HCT116 (cell line): Measurements from ENCODE around the gene LDAF1. TPM values are rescaled to one million over a fixed set of nuclear protein-coding genes. Genes with fewer than 3 reads are reported as not detected.

ENCODE experiments used
- ATAC-seq: fragments of 200-7000 bp; cut with Tn5 transposase; 2 replicates; pipeline ENCODE4 v1.9.1; 2020; ENCODE audit warnings: mild to moderate bottlenecking, moderate library complexity
- BruUV-seq: library from RNA; stranded (reverse); fragments of 400-500 nt; replicated peaks from 2 replicates; lab custom pipeline; 2021; lab: Mats Ljungman, UMichigan
- CTCF ChIA-PET: fragments of 300-600 bp; sonication (Branson Sonifier 250); formaldehyde crosslinking; loops from one replicate; lab custom pipeline; 2021; ENCODE audit warnings: antibody characterized with exemption; lab: Charles Lee
- POLR2A ChIA-PET: fragments of 300-600, 350-600 bp; sonication (Branson Sonifier 250); formaldehyde crosslinking; loops from one replicate; lab custom pipeline; 2021; ENCODE audit warnings: antibody characterized with exemption; lab: Charles Lee
- RAD21 ChIA-PET, 2 experiments: fragments of 300-600 bp; sonication (Branson Sonifier 250); formaldehyde crosslinking; loops; one replicate each; lab custom pipeline; 2023; ENCODE audit warnings: low total read pairs in 2 of 2; ENCODE audit not compliant: uncharacterized antibody in 2 of 2, unreplicated experiment in 2 of 2, low non-redundant PET in 1 of 2; lab: Charles Lee
- DNase-seq: peaks from one replicate; pipeline ENCODE4 v3.0.0-alpha.2; 2010; ENCODE audit warnings: low read depth, low spot score
- H2AFZ ChIP-seq: fragments of 200-600 bp; shearing (Covaris generic), sonication (generic); 2 replicates; pipeline ENCODE4 v1.6.1; 2017; ENCODE audit warnings: low read depth, mixed run types, mixed read lengths, antibody characterized with exemption, low read length; ENCODE audit not compliant: poor library complexity, severe bottlenecking
- H3K27ac ChIP-seq: 2 replicates; pipeline ENCODE4 v1.5.1; 2012; ENCODE audit warnings: low read depth, low read length
- H3K27me3 ChIP-seq: fragments of 200-600 bp; sonication (generic); 2 replicates; pipeline ENCODE4 v1.6.1; 2016; ENCODE audit warnings: mixed run types, low read length, mixed read lengths; ENCODE audit not compliant: insufficient read depth
- H3K36me3 ChIP-seq, 2 experiments: fragments of 200-500 bp in 1 of 2; fragments of 200-600 bp in 1 of 2; sonication (Bioruptor generic) in 1 of 2; sonication (generic) in 1 of 2; 2 replicates each; pipeline versions ENCODE4 v1.5.1 to v1.6.1; 2014 to 2016; ENCODE audit warnings: low read length in 2 of 2, inconsistent platforms in 1 of 2, mixed read lengths in 1 of 2, mixed run types in 1 of 2; ENCODE audit not compliant: insufficient read depth in 2 of 2, control insufficient read depth in 1 of 2
- H3K4me1 ChIP-seq, 2 experiments: fragments of 200-600 bp in 1 of 2; sonication (generic) in 1 of 2; 2 replicates each; pipeline versions ENCODE4 v1.5.1 to v1.6.1; 2012 to 2017; ENCODE audit warnings: low read length in 2 of 2, inconsistent platforms in 1 of 2, mild to moderate bottlenecking in 1 of 2, mixed read lengths in 1 of 2, mixed run types in 1 of 2, moderate library complexity in 1 of 2; ENCODE audit not compliant: insufficient read depth in 2 of 2, control insufficient read depth in 1 of 2
- H3K4me2 ChIP-seq: fragments of 200-600 bp; sonication (generic); 2 replicates; pipeline ENCODE4 v1.6.1; 2017; ENCODE audit warnings: mixed run types, low read length, mixed read lengths
- H3K4me3 ChIP-seq, 2 experiments: fragments of 200-600 bp in 1 of 2; sonication (generic) in 1 of 2; replicated peaks in 1 of 2; 2 replicates each; pipeline ENCODE4 v1.5.1; 2011 to 2016; ENCODE audit warnings: low read length in 2 of 2, control low read depth in 1 of 2, low read depth in 1 of 2, mild to moderate bottlenecking in 1 of 2, mixed read lengths in 1 of 2, mixed run types in 1 of 2
- H3K79me2 ChIP-seq: fragments of 200-600 bp; sonication (generic); 2 replicates; pipeline ENCODE4 v1.6.1; 2017; ENCODE audit warnings: mild to moderate bottlenecking, mixed run types, low read length, moderate library complexity, mixed read lengths; ENCODE audit not compliant: insufficient read depth
- H3K9ac ChIP-seq: fragments of 200-600 bp; sonication (generic); 2 replicates; pipeline ENCODE4 v1.6.1; 2016; ENCODE audit warnings: low read length, mixed read lengths
- H3K9me2 ChIP-seq: fragments of 200-600 bp; sonication (generic), shearing (Covaris generic); 2 replicates; pipeline ENCODE4 v1.6.1; 2017; ENCODE audit warnings: mixed run types, mild to moderate bottlenecking, moderate library complexity; ENCODE audit not compliant: insufficient read depth
- H3K9me3 ChIP-seq, 2 experiments: fragments of 200-500 bp in 1 of 2; fragments of 200-600 bp in 1 of 2; sonication (Bioruptor generic) in 1 of 2; sonication (generic) in 1 of 2; 2 replicates each; pipeline ENCODE4 v1.6.1; 2014 to 2017; ENCODE audit warnings: low read length in 2 of 2, mixed read lengths in 2 of 2, inconsistent platforms in 1 of 2, low read depth in 1 of 2, mild to moderate bottlenecking in 1 of 2, mixed run types in 1 of 2, moderate library complexity in 1 of 2; ENCODE audit not compliant: control insufficient read depth in 1 of 2, insufficient read depth in 1 of 2
- H4K20me1 ChIP-seq: fragments of 200-600 bp; sonication (generic), shearing (Covaris generic); 2 replicates; pipeline ENCODE4 v1.6.1; 2017; ENCODE audit warnings: mixed run types, mild to moderate bottlenecking, moderate library complexity; ENCODE audit not compliant: insufficient read depth
- CEBPB ChIP-seq: IDR thresholded peaks from 2 replicates; pipeline ENCODE4 v1.6.1; 2012; ENCODE audit warnings: low read depth
- EGR1 ChIP-seq: IDR thresholded peaks from 2 replicates; pipeline ENCODE4 v1.6.1; 2012; ENCODE audit warnings: low read depth
- EZH2 ChIP-seq: fragments of 200-600 bp; sonication (generic); IDR thresholded peaks from 2 replicates; pipeline ENCODE4 v1.6.1; 2017; ENCODE audit warnings: antibody characterized with exemption, mixed run types
- EZH2phosphoT487 ChIP-seq: fragments of 200-600 bp; IDR thresholded peaks from 2 replicates; pipeline ENCODE4 v1.6.1; 2018; ENCODE audit warnings: antibody characterized with exemption, borderline replicate concordance
- POLR2A ChIP-seq: IDR thresholded peaks from 2 replicates; pipeline ENCODE4 v1.7.0; 2011; ENCODE audit warnings: borderline replicate concordance; ENCODE audit not compliant: insufficient read depth, insufficient read length; ENCODE audit errors: extremely low read depth
- RAD21 ChIP-seq: IDR thresholded peaks from 2 replicates; pipeline ENCODE4 v1.6.1; 2012; ENCODE audit warnings: low read depth, mild to moderate bottlenecking
- SIN3A ChIP-seq: IDR thresholded peaks from 2 replicates; pipeline ENCODE4 v1.6.1; 2012; ENCODE audit warnings: low read depth
- SP1 ChIP-seq: IDR thresholded peaks from 2 replicates; pipeline ENCODE4 v1.6.1; 2012; ENCODE audit warnings: low read depth
- SRF ChIP-seq: IDR thresholded peaks from 2 replicates; pipeline ENCODE4 v1.6.1; 2012; ENCODE audit warnings: low read depth
- TCF7L2 ChIP-seq: IDR thresholded peaks from 2 replicates; pipeline ENCODE4 v1.7.0; 2011; ENCODE audit warnings: borderline replicate concordance, inconsistent platforms; ENCODE audit not compliant: insufficient read depth, insufficient read length; ENCODE audit errors: extremely low read depth
- YY1 ChIP-seq: IDR thresholded peaks from 2 replicates; pipeline ENCODE4 v1.6.1; 2011; ENCODE audit warnings: low read length, low read depth, moderate library complexity, mild to moderate bottlenecking; ENCODE audit not compliant: insufficient replicate concordance; ENCODE audit errors: extremely low read depth
- ZFX ChIP-seq: fragments of 450-650 bp; IDR thresholded peaks from 2 replicates; pipeline ENCODE4 v1.6.1; 2017
- intact Hi-C: fragments of 100-400 bp; cut with micrococcal nuclease; formaldehyde crosslinking; loops from 2 replicates; pipeline ENCODE4 v1.10.0; 2022
- total RNA-seq: library from RNA; stranded (reverse); gene quantifications from one replicate; pipeline ENCODE4 v1.2.1, GENCODE V29; 2021; ENCODE audit not compliant: unreplicated experiment
- TF ChIP-seq, protein P1 (sequence below): IDR thresholded peaks from 2 replicates; pipeline ENCODE4 v1.6.1; 2012
- TF ChIP-seq, protein P2 (sequence below), 3 experiments: fragments of 200-600 bp in 1 of 3; sonication (generic) in 1 of 3; IDR thresholded peaks in 2 of 3; conservative IDR thresholded peaks in 1 of 3; 2 replicates each; pipeline ENCODE4 v1.5.1; 2012 to 2017; ENCODE audit warnings: low read depth in 2 of 3, low read length in 2 of 3, antibody characterized with exemption in 1 of 3, borderline replicate concordance in 1 of 3, control low read depth in 1 of 3, mild to moderate bottlenecking in 1 of 3, mixed read lengths in 1 of 3, mixed run types in 1 of 3, moderate library complexity in 1 of 3; ENCODE audit not compliant: insufficient read depth in 1 of 3
- TF ChIP-seq, protein P3 (sequence below): IDR thresholded peaks from 2 replicates; pipeline ENCODE4 v1.6.1; 2011; ENCODE audit warnings: mild to moderate bottlenecking, low read length, moderate library complexity; ENCODE audit not compliant: insufficient replicate concordance; ENCODE audit errors: extremely low read depth
- TF ChIP-seq, protein P4 (sequence below): IDR thresholded peaks from 2 replicates; pipeline ENCODE4 v1.6.1; 2012

Gene LDAF1
- total RNA-seq, 1 experiment from 2014 or later: 30.0 TPM

DNA sequence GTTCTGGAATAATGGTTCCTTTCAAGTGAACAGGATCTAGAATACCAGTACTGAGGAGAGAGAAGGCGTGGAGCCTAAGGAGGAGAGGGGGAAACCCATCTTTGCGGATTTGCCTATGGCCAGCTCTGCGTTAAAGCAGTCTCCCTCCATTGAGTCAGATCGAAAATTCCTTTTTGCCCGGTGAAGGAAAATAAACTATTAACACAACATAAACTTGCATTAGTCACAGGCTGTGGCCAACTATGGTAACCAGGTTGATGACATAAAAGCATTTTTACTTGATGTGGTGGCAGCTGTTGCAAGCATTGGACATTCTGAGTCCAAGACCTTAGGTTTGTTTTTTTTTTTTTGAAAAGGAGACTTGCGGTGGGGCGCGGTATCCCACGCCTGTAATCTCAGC is 8.9 kb downstream of the LDAF1 start:
- Histone ChIP-seq H3K27me3 (no peaks in the 10 kb centered on the region), H3K79me2 (no peaks in the 10 kb centered on the region), H3K4me3 (no peak overlapping the region), H3K9ac (no peak overlapping the region), H4K20me1 (no peaks in the 10 kb centered on the region), H3K4me2 (no peak overlapping the region), H3K9me2 (no peaks in the 10 kb centered on the region), H3K4me1 (peaks cover 0 to 12% of the 10 kb centered on the region in 2 experiments; a peak in 1 of 4 replicates), H3K9me3 (no peaks in the 10 kb centered on the region), H3K27ac (no peak overlapping the region), H2AFZ (no peak overlapping the region), H3K36me3 (peaks cover 11 to 15% of the 10 kb centered on the region in 2 experiments; a peak in 3 of 4 replicates)
- CTCF ChIA-PET: no interaction called here
- BruUV-seq: no TSS peak
- no peak for ATAC-seq
- RAD21 ChIA-PET: no interaction called here
- intact Hi-C loops: no loop called here
- POLR2A ChIA-PET: interaction anchor here (0.6 kb wide), 1 partner anchor 133 kb away, joined by 3 read pairs; no protein-coding TSS in a partner anchor
- TF ChIP-seq EZH2phosphoT487 (no peak), YY1 (no peak), EGR1 (no peak), RAD21 (no peak), CEBPB (no peak), SRF (no peak), SP1 (no peak), POLR2A (no peak), EZH2 (no peak), ZFX (no peak), SIN3A (no peak)
- TF ChIP-seq, protein P1, sequence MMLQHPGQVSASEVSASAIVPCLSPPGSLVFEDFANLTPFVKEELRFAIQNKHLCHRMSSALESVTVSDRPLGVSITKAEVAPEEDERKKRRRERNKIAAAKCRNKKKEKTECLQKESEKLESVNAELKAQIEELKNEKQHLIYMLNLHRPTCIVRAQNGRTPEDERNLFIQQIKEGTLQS: no peak
- DNase-seq: peak; percentile 28

DNA sequence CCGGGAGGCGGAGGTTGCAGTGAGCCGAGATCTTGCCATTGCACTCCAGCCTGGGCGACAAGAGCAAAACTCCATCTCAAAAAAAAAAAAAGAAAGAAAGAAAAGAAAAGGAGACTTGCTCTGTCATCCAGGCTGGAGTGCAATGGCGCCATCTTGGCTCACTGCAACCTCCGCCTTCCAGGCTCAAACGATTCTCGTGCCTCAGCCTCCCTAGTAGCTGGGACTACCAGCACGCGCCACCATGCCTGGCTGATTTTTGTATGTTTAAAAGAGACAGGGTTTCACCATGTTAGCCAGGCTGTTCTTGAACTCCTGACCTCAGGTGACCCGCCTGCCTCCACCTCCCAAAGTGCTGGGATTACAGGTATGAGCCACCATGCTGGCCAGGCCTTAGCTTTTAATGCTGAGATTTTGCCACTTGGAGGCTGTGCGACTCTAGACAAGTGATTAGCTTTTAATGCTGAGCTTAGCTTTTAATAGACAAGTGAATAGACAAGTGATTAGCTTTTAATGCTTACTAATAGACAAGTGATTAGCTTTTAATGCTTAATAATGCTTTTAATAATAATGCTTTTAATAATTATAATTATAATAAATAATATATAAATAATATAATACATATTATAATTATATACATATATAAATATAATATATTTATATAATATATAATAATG is 9.6 kb downstream of the LDAF1 start:
- POLR2A ChIA-PET: no interaction called here
- no peak for TF ChIP-seq YY1
- TF ChIP-seq, protein P2, sequence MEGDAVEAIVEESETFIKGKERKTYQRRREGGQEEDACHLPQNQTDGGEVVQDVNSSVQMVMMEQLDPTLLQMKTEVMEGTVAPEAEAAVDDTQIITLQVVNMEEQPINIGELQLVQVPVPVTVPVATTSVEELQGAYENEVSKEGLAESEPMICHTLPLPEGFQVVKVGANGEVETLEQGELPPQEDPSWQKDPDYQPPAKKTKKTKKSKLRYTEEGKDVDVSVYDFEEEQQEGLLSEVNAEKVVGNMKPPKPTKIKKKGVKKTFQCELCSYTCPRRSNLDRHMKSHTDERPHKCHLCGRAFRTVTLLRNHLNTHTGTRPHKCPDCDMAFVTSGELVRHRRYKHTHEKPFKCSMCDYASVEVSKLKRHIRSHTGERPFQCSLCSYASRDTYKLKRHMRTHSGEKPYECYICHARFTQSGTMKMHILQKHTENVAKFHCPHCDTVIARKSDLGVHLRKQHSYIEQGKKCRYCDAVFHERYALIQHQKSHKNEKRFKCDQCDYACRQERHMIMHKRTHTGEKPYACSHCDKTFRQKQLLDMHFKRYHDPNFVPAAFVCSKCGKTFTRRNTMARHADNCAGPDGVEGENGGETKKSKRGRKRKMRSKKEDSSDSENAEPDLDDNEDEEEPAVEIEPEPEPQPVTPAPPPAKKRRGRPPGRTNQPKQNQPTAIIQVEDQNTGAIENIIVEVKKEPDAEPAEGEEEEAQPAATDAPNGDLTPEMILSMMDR (IDR thresholded peaks at IDR 0.05 in 2 of 3, conservative IDR thresholded peaks at IDR 0.05 in 1 of 3; ENCODE audit: borderline replicate concordance in 1 of 3, insufficient read depth in 1 of 3, low read depth in 2 of 3, low read length in 2 of 3): no peak
- TF ChIP-seq, protein P3, sequence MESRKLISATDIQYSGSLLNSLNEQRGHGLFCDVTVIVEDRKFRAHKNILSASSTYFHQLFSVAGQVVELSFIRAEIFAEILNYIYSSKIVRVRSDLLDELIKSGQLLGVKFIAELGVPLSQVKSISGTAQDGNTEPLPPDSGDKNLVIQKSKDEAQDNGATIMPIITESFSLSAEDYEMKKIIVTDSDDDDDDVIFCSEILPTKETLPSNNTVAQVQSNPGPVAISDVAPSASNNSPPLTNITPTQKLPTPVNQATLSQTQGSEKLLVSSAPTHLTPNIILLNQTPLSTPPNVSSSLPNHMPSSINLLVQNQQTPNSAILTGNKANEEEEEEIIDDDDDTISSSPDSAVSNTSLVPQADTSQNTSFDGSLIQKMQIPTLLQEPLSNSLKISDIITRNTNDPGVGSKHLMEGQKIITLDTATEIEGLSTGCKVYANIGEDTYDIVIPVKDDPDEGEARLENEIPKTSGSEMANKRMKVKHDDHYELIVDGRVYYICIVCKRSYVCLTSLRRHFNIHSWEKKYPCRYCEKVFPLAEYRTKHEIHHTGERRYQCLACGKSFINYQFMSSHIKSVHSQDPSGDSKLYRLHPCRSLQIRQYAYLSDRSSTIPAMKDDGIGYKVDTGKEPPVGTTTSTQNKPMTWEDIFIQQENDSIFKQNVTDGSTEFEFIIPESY: no peak
- no peak for TF ChIP-seq TCF7L2
- TF ChIP-seq CEBPB: no peak
- TF ChIP-seq, protein P4, sequence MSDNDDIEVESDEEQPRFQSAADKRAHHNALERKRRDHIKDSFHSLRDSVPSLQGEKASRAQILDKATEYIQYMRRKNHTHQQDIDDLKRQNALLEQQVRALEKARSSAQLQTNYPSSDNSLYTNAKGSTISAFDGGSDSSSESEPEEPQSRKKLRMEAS: no peak

More for the DNA sequence above, 9.6 kb downstream of the LDAF1 start:
- ChIA-PET RAD21 (no interaction called here), CTCF (no interaction called here)
- H3K27ac ChIP-seq: no peak overlapping the region
- DNase-seq (no peak), ATAC-seq (no peak)
- no peak overlapping the region for H3K4me2 ChIP-seq
- H3K4me1 ChIP-seq: peaks cover 0 to 12% of the 10 kb centered on the region in 2 experiments; a peak in 1 of 4 replicates
- H3K27me3 ChIP-seq: no peaks in the 10 kb centered on the region
- no peaks in the 10 kb centered on the region for H4K20me1 ChIP-seq
- no TSS peak for BruUV-seq
- intact Hi-C loops: no loop called here
- no peaks in the 10 kb centered on the region for H3K9me2 ChIP-seq
- H3K79me2 ChIP-seq: no peaks in the 10 kb centered on the region
- H3K36me3 ChIP-seq: peaks cover 10 to 11% of the 10 kb centered on the region in 2 experiments; a peak in 2 of 4 replicates
- H3K4me3 ChIP-seq: no peak overlapping the region
- no peak overlapping the region for H3K9ac ChIP-seq
- no peaks in the 10 kb centered on the region for H3K9me3 ChIP-seq
- H2AFZ ChIP-seq: no peak overlapping the region
